ENCODE data around the gene FRY.

Gene FRY

DNA sequence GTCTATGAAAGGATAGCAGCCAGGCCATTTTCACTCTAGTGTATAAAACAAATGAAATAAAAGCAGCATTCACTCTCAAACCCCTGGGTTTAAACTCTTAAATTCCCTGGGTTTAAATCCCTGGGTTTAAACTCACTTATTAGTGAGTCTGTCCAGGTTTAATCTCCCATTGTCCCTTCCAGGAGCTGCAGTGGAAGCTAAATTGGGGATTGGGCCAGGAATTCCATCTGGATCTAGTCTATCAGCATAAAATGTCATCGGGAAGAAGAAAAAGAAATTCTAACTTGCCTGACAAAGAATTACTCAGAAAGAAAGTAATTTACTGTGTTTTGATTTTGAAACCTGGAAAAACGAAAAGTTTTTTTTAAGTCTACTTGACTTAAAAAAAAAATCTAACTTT lies 54.8 kb downstream of the FRY start:
- DNase-seq (ENCODE audit: low read depth): peak; percentile 4

- DNase-seq (ENCODE audit: low read depth): no peak
Observed at GRCh38 chr13:32086791-32087441, 55.3 kb downstream of the FRY start.

DNA sequence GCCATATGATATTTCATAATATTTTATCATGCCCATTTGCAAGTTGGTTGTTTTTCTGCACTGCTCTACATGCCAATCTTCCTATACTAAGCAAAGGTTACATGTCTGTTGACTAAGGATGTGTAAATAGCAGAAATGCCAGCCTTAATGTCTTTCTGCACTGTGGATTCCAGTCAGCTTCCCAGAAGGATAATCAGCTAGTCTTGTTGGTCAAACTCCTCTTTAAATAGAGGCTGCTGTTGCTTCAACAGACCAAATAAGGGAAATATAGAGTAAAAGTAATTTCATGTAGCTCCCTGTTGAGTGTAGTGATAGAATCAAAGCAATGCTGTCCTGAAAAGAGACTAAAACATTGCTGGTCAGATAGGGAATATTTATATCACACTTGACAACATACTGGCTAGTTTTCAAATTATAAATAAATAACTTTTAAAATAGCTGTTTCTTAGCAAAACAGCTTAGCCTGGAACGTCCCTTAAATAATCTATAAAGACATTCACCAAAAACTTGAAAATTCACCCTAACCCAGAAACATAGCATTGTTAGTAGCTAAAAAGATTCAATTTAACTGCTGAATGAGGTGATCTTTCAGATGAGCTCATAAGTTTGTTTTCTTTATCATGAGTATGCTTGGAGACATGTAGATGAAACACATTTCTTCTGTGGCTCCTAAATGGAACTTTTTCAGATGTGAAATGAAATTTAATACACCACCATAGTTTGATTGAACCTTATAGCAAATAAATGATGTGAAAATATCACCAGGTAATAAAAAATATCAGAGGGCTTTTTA lies 56.6 kb downstream of the FRY start:
- DNase-seq (ENCODE audit: low read depth): no peak

DNA sequence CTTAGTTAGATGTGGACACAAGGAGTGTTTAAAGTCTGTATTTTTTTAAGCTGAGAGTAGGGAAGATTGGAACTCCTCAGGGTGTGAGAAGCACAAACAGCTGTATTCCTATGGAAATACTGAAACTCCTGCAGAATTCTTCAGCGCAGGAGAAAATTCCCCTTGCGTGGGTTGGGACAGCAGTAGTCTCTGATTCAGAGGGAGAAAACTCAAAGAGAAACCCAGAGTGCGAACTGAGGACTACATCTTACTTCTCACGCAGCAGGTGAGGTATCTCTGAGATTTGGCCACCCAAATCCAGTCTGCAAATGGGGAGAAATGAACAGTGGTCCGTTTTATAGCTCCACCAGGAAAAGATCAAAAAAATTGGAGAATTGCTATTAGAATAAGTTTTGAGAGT lies 60.9 kb downstream of the FRY start:
- DNase-seq (ENCODE audit: low read depth): no peak

GRCh38 chr13:32093006-32093405 lies 61.4 kb downstream of the FRY start:
- no peak for DNase-seq (ENCODE audit: low read depth)

DNA sequence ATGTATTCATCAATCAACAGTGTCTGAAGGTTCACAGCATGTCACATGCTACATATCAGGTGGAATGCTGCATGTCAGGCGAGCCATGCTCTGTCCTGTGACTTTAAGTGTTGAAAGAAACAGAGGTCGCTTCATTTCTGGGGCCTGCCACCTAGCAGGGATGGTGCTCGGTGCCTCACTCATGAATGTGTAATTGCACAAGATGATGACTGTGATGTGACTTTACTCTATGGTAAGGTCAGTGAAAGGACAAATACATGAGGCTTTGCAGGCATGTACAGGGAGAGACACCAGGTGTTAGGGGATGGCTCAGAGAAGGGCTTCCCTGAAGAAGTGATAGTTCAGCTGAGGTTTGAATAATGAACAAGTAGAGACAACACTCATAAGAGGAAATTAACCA lies 66.7 kb downstream of the FRY start:
- no peak for DNase-seq (ENCODE audit: low read depth)

DNA sequence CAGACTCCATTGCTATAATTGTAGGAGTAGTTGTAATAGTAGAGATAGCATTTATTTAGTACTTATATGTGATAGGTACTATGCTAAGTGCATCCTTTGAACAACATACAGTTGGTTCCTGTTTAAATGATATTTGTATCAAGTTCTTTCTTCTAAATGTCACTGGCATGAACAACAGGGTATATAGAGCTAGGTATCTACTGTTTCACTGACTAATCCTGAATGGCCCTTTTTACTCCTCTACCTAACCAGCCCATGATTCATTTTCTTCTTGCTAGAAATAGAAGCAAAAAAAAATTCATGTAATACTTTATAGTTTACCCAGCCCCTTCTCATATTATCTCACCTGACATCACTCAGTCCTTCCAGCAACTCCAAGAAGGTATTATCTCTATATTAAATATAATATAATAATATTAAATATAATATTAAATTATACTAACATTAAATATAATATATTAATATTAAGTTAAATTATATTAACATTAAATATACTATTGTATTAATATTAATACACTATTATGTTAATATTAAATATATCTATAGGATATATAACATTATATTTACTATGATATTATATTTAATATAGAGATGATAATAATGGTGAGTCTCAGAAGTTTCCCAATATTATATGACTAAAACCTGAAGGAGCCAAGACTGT lies 74.2 kb downstream of the FRY start:
- no peak for DNase-seq (ENCODE audit: low read depth)

DNA sequence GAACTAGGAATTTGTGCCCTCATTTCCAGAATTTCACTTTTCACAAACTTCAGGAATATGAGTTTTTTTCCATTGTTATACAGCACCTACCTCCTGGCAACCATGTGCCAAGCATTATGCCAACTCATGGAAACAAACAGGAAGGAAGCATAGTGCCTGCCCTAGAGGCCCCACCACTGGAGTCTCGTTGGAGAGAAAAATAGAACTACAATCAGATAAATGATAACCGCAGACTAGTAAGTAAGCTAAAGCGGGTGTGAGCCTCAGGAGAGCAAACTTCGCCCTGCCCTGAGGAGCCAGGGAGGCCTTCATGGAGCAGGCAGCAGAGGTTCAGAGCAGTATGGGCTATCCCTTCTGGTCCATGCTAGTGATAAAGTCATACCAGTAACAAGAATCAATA lies 75.9 kb downstream of the FRY start:
- no peak for DNase-seq (ENCODE audit: low read depth)

DNA sequence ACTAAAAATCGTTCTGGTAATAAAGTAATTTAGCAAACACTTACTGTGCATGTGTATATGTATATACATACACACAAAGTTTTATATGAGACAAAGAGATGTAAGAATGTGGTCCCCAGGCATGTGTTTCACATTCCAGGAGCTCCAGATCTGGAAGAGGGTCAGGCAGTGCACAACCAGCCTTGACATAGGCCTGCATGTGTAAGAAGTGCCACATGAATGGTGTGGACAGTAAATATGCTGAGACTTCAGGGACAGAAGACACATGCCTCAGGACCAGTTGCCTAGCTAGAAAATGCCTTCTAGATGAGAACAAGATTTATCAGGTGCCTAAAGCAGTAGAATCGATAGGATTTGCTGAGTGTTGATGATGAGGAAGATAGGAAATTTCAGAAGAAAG lies 76.4 kb downstream of the FRY start:
- no peak for DNase-seq (ENCODE audit: low read depth)

DNA sequence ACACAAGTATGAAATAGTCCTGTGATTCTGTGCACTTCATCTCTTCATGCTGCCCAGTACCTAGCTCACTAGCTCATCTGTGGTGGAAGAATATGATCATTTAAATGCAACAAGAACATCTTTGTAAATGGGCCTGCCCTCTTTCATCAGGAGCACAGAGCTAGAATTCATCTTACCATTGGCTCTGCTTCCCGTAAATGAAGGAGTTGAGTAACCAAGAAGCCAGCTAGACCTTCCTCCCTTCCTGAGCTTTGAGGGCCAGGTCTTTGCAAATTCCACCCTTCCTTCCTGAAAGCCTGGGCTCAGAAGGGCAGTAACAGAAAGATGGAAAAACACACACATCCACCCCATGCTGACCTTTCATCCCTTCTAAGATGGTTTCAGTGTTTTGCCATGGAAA lies 82.0 kb downstream of the FRY start:
- DNase-seq (ENCODE audit: low read depth): no peak

DNA sequence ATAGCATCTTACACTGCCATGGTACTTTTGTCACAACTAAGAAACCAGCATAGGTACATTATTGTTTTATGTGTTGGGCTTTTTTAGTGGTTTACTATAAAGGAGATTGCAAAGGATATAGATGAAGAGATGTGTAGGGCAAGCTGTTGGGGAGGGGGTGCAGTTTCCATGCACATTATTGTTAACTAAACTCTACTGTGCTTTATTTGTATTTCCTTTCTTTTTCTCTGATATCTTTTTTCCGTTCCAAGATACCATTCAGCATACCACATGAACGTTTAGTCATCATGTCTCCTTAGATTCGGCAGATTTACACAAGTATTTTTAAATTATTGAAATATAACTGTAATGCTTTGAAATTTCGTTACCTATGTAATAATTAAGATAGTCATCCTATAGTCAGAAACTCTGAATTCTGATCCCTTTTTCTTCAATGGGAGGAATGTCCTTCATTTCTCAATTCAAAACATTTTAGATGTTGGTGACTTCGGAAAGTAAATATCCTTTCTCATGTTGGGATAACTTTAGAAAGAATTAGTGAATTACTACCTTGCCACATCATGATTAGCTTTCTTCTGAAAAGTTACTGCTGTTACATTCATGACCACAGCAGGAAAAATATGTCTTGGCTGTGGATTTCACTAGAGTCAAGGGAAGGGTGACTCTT lies 82.8 kb downstream of the FRY start:
- DNase-seq (ENCODE audit: low read depth): no peak

DNA sequence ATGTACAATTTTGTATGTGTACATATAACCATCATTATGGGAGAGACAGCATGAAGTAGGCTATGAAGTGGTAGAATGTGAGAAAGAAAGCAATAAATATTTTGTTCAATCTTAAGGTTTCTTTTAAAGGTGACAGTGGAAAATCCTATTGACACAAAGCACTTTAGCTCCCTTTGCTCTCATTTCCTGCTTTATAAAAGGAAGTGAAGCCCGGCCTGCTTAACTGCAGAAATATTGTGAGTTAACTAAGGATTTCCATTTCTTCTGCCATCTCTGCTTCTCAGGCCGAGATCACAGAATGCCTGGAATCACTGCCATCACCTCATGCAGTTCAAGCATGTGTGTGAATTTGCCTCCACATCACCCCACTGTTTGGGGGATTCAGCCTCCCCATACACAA lies 83.5 kb downstream of the FRY start:
- no peak for DNase-seq (ENCODE audit: low read depth)

- no peak for DNase-seq (ENCODE audit: low read depth)
Observed at GRCh38 chr13:32116210-32116609, 84.6 kb downstream of the FRY start.

DNA sequence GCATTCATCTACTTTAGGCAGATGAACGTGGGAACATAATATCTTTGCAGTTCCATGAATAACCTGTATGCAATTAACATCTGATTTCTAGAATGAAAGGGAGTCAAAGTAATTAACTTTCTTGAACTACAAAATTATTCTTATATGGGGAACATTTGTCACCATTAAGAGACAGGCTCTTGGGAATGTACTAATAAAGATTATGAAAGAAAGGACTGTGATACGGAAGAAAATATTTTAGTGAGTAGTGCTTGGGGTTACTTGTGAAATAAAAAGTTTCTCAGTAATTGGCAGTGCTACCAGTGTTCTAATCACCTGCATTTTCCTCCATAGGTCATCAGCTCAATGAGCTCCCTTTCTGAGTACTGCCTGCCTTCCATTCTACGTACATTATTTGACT lies 85.4 kb downstream of the FRY start:
- DNase-seq (ENCODE audit: low read depth): no peak

- DNase-seq (ENCODE audit: low read depth): no peak
Observed at GRCh38 chr13:32117701-32118100, 86.1 kb downstream of the FRY start.

DNA sequence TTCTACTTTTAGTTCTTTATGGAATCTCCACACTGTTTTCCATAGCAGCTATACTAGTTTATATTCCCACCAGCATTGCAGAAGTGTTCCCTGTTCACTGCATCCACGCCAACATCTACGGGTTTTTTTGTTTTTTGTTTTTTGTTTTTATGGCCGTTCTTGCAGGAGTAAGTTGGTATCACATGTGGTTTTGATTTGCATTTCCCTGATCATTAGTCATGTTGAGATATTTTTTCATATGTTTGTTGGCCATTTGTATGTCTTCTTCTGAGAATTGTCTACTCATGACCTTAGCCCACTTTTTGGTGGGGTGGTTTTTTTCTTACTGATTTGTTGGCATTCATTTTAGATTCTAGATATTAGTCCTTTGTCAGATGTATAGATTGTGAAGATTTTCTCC lies 89.7 kb downstream of the FRY start:
- no peak for DNase-seq (ENCODE audit: low read depth)

GRCh38 chr13:32124743-32125142 lies 93.2 kb downstream of the FRY start:
- no peak for DNase-seq (ENCODE audit: low read depth)

DNA sequence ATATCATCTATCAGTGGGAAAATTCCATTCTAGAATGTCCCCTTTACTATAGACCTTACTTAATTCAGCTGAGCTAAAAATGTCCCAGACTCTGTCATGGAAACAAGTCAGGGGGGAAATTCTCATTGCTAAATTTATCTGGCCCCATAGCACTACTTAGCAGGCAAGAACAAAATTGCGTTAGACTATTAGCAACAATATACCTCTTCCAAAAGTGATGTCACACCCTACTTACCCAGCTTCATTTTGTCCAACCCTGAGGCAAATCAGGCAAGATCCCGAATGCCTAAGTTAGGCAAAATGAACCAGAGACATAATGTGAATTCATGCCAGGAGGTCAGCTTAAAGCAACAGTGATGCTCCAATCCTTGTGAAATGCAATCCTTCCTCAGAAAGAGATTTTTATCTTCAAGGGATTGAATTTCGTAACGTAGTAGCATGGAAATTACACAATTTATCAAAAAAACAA lies 93.7 kb downstream of the FRY start:
- peak; percentile 43 for DNase-seq (ENCODE audit: low read depth)

DNA sequence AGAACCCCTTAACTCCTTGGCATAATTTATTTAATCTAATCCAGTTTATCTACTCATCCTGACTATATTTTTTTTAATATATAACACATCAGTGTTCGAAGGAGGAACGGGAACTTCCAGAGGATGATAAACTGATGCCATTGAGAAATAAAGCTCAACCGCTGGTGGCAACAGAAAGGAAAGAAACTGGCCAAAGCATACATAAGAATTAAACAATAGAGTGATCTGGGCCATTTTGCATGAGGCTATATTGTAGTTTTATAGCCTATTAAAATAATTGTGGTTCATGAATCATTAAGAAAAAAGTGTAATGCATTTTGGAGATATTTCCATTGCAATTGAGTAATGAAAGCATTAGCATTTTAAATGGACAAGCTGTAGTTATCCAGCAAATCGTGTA lies 94.2 kb downstream of the FRY start:
- no peak for DNase-seq (ENCODE audit: low read depth)

- no peak for DNase-seq (ENCODE audit: low read depth)
Observed at GRCh38 chr13:32126278-32126677, 94.7 kb downstream of the FRY start.

GRCh38 chr13:32126756-32127155 lies 95.2 kb downstream of the FRY start:
- DNase-seq (ENCODE audit: low read depth): no peak

DNA sequence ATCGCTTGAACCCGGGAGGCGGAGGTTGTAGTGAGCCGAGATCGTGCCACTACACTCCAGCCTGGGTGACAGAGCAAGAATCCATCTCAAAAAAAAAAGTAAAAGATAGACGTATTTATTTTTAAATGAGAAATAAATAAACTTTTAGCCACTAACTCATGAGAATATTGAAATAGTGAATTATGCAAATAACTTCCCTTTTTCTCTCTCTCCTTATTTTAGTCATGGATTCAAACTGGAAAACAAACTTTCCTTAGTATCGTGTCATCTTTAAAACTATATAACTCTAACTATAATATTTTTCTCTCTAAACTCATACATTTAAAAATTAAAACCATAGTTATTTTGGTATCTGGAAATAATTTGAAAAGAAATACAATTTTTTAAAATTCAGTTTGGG lies 96.1 kb downstream of the FRY start:
- no peak for DNase-seq (ENCODE audit: low read depth)
